Spleen (tissue), 11 donors: ENCODE results near the gene SRGAP1. TPM values are rescaled to one million over a fixed set of nuclear protein-coding genes. Genes with fewer than 3 reads are reported as not detected.

ENCODE experiments used
- DNase-seq: peaks from one replicate; pipeline ENCODE4 v3.0.0-alpha.2; 2020
- H3K27ac ChIP-seq, 8 donors: fragments of 200-600 bp; sonication (generic) in 7 of 8; 1 replicate in 4 of 8; 2 replicates in 4 of 8; pipeline versions ENCODE4 v1.5.0 to v1.8.0; 2016 to 2021; ENCODE audit warnings: inconsistent platforms in 4 of 8, mild to moderate bottlenecking in 4 of 8, moderate library complexity in 1 of 8
- H3K27me3 ChIP-seq, 7 donors: fragments of 200-600 bp; sonication (generic) in 6 of 7; replicated peaks in 1 of 7; 1 replicate in 4 of 7; 2 replicates in 3 of 7; pipeline versions ENCODE4 v1.5.0 to v1.8.0; 2016 to 2021; ENCODE audit warnings: inconsistent platforms in 3 of 7, mild to moderate bottlenecking in 1 of 7
- H3K36me3 ChIP-seq, 6 donors: fragments of 200-600 bp; sonication (generic) in 5 of 6; 1 replicate in 4 of 6; 2 replicates in 2 of 6; pipeline versions ENCODE4 v1.5.0 to v1.8.0; 2016 to 2021; ENCODE audit warnings: inconsistent platforms in 2 of 6
- H3K4me1 ChIP-seq, 6 donors: fragments of 200-600 bp; sonication (generic) in 5 of 6; 1 replicate in 3 of 6; 2 replicates in 3 of 6; pipeline versions ENCODE4 v1.5.0 to v1.8.0; 2016 to 2021; ENCODE audit warnings: inconsistent platforms in 3 of 6
- H3K4me3 ChIP-seq, 8 donors: fragments of 200-600 bp; sonication (generic) in 7 of 8; 1 replicate in 4 of 8; 2 replicates in 4 of 8; pipeline versions ENCODE4 v1.5.0 to v1.8.0; 2016 to 2021; ENCODE audit warnings: inconsistent platforms in 4 of 8, mild to moderate bottlenecking in 4 of 8, moderate library complexity in 2 of 8
- H3K9me3 ChIP-seq, 8 donors: fragments of 200-600 bp; sonication (generic) in 7 of 8; 1 replicate in 4 of 8; 2 replicates in 4 of 8; pipeline versions ENCODE4 v1.5.0 to v1.8.0; 2016 to 2021; ENCODE audit warnings: inconsistent platforms in 4 of 8
- POLR2A ChIP-seq, 3 donors: fragments of 450-650 bp; IDR thresholded peaks; one replicate each; pipeline ENCODE4 v1.5.1; 2017; ENCODE audit warnings: antibody characterized with exemption in 3 of 3, mild to moderate bottlenecking in 1 of 3
- POLR2AphosphoS5 ChIP-seq, 3 donors: sonication (generic); formaldehyde crosslinking; IDR thresholded peaks; one replicate each; pipeline ENCODE4 v1.5.1; 2017; ENCODE audit warnings: antibody characterized with exemption in 3 of 3
- WGBS, 5 donors: extraction: QIAGEN DNeasy Blood & Tissue Kit in 3 of 5; methylation state at CpG; one replicate each; pipeline versions ENCODE4 v1.1.5 to v1.1.7; 2013 to 2018; 5-methylcytosine and 5-hydroxymethylcytosine counted together
- intact Hi-C: fragments of 100-400 bp; cut with DNase I; formaldehyde crosslinking; loops from one replicate; pipeline ENCODE4 v1.15.0; 2023; ENCODE audit warnings: low total_unique reads
- polyA plus RNA-seq, 3 donors: library from polyadenylated mRNA; stranded (reverse); fragments of 200-250 nt; gene quantifications; one replicate each; pipeline ENCODE4 v1.2.1, GENCODE V29; 2013
- total RNA-seq, 7 donors: library from RNA; depleted of rRNA in 3 of 7; stranded (reverse); fragments of >200 nt in 3 of 7; fragmentation: NEBNext Ultra II Directional in 4 of 7; extraction: Animal tissue kit (Norgen Biotek cat#: 25700) in 4 of 7; gene quantifications; one replicate each; pipeline versions ENCODE4 v1.1.0 to v1.2.1, GENCODE V29; 2016 to 2021
- TF ChIP-seq, protein P1 (sequence below), 11 experiments: fragments of 200-600 bp in 7 of 11; fragments of 450-650 bp in 4 of 11; sonication (generic) in 4 of 11; IDR thresholded peaks in 8 of 11; conservative IDR thresholded peaks in 3 of 11; 1 replicate in 7 of 11; 2 replicates in 4 of 11; pipeline versions ENCODE4 v1.4.0 to v1.8.0; 2016 to 2021; ENCODE audit warnings: antibody characterized with exemption in 11 of 11, inconsistent platforms in 4 of 11, mild to moderate bottlenecking in 1 of 11
- donor health status: healthy with polysubstance abuse.
- donor health status: DM: no; HTN: no; CAD: no; lungs with moderate emphysema.
- donor health status: DM: no; HTN: no; CAD: no.
- donor health status: Bipolar disorder and iron deficiency.
- donor health status: healthy.
- donor health status: DM: no; HTN: no; CAD: no.
- donor health status: DM: yes; HTN: yes; CAD: no.

Gene SRGAP1
- total and polyA plus RNA-seq, 10 donors = 0.37 to 20.1 (median 13.4) TPM

DNA sequence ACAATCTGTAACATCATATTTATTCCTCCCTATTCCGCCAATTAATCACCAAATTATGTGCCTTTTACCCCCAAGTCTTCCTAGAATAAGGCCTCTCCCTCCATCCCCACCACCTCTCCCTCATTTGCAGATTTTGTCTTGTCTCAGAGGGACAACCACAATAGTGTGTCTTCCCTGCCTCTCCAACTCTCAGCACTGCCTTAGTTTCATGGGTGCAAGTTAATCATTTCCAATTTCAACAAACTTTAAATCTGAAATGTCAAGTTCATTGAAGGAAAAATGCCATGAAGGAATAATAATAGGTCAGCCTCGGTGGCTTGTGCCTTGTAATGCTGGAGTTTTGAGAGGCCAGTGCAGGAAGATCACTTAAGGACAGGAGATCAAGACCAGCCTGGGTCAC lies 33.2 kb upstream of the SRGAP1 start:
- peaks cover 5 to 35% (median 18%) of the 10 kb centered on the region in 6 donors for H3K36me3 ChIP-seq
- no peak for DNase-seq
- H3K4me1 ChIP-seq = peaks cover 0 to 10% (median 2%) of the 10 kb centered on the region in 6 donors
- H3K9me3 ChIP-seq = no peaks in the 10 kb centered on the region
- no peak overlapping the region for H3K4me3 ChIP-seq
- 90 to 93% (median 92%) methylated on average over 2 of the region's 2 CpGs for WGBS, 5 donors
- intact Hi-C loops = no loop called here
- TF ChIP-seq POLR2AphosphoS5 (IDR thresholded peaks at IDR 0.05) (no peak), POLR2A (IDR thresholded peaks at IDR 0.05) (no peak)
- TF ChIP-seq, protein P1, sequence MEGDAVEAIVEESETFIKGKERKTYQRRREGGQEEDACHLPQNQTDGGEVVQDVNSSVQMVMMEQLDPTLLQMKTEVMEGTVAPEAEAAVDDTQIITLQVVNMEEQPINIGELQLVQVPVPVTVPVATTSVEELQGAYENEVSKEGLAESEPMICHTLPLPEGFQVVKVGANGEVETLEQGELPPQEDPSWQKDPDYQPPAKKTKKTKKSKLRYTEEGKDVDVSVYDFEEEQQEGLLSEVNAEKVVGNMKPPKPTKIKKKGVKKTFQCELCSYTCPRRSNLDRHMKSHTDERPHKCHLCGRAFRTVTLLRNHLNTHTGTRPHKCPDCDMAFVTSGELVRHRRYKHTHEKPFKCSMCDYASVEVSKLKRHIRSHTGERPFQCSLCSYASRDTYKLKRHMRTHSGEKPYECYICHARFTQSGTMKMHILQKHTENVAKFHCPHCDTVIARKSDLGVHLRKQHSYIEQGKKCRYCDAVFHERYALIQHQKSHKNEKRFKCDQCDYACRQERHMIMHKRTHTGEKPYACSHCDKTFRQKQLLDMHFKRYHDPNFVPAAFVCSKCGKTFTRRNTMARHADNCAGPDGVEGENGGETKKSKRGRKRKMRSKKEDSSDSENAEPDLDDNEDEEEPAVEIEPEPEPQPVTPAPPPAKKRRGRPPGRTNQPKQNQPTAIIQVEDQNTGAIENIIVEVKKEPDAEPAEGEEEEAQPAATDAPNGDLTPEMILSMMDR (IDR thresholded peaks at IDR 0.05 in 8 of 11, conservative IDR thresholded peaks at IDR 0.05 in 3 of 11) = no peak
- H3K27me3 ChIP-seq = no peaks in the 10 kb centered on the region
- no peak overlapping the region for H3K27ac ChIP-seq

DNA sequence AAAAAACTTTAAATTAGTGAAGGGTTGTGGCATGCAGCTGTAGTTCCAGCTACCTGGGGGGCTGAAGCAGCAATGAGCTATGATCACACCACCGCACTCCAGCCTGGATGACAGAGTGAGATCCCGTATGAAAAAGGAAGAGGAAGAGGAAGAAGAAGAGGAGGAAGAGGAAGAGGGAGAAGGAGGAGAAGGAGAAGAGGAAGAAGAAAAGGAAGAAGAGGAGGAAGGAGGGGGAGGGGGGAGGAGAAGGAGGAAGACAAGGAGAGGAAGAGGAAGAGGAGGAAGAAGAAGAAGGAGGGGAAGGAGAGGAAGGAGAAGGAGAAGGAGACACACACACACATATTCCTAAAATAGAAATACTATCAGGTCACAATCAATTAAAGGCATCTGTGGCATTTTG lies 32.7 kb upstream of the SRGAP1 start:
- TF ChIP-seq POLR2AphosphoS5 (IDR thresholded peaks at IDR 0.05) (no peak), POLR2A (IDR thresholded peaks at IDR 0.05) (no peak)
- TF ChIP-seq, protein P1 (IDR thresholded peaks at IDR 0.05 in 8 of 11, conservative IDR thresholded peaks at IDR 0.05 in 3 of 11) = no peak
- Histone ChIP-seq H3K36me3 (peaks cover 5 to 31% (median 14%) of the 10 kb centered on the region in 6 donors), H3K27me3 (no peaks in the 10 kb centered on the region), H3K27ac (no peak overlapping the region), H3K4me3 (no peak overlapping the region), H3K4me1 (peaks cover 0 to 10% (median 2%) of the 10 kb centered on the region in 6 donors), H3K9me3 (no peaks in the 10 kb centered on the region)
- no peak for DNase-seq
- WGBS, 5 donors = 55 to 79% (median 59%) methylated on average over 2 of the region's 2 CpGs
- intact Hi-C loops = no loop called here

DNA sequence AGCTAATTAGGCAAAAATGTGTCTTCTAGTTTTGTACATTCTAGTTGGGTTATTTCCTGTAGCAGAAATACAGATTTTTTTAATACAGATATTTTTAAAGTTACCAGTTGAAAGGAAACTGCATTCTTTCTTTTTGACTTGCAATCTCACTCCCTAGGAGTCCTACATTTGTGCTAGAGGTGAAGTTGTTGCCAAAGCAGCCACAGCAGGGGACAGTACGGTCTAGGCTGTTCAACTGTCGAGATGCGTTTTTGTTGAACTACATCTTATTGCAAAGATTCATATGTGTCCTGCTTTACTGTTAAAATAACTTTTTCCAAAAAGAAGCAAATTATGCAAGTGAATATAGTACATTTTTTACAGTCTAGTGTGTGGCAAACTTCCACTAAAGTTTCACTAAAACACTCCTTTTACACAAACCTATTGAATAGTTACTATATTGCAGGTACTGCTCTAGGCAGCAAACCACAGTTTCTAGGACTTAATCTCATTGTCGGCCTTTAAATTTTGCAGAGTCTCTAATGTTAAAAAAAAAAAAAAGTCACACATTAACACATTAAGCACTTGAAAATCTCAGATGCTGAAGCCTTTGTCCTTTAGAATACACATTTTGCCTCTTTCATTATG lies 30.2 kb upstream of the SRGAP1 start:
- H3K36me3 ChIP-seq = peaks cover 0 to 6% (median 2%) of the 10 kb centered on the region in 6 donors
- 65 to 76% (median 67%) methylated on average over 4 of the region's 4 CpGs for WGBS, 5 donors
- intact Hi-C loops = no loop called here
- peaks cover 0 to 12% (median 11%) of the 10 kb centered on the region in 8 donors for H3K9me3 ChIP-seq
- no peaks in the 10 kb centered on the region for H3K27me3 ChIP-seq
- no peak overlapping the region for H3K4me3 ChIP-seq
- no peak overlapping the region for H3K27ac ChIP-seq
- DNase-seq = no peak
- TF ChIP-seq POLR2AphosphoS5 (IDR thresholded peaks at IDR 0.05) (no peak), POLR2A (IDR thresholded peaks at IDR 0.05) (no peak)
- TF ChIP-seq, protein P1 (IDR thresholded peaks at IDR 0.05 in 8 of 11, conservative IDR thresholded peaks at IDR 0.05 in 3 of 11) = no peak
- H3K4me1 ChIP-seq = peaks cover 0 to 10% (median 2%) of the 10 kb centered on the region in 6 donors

DNA sequence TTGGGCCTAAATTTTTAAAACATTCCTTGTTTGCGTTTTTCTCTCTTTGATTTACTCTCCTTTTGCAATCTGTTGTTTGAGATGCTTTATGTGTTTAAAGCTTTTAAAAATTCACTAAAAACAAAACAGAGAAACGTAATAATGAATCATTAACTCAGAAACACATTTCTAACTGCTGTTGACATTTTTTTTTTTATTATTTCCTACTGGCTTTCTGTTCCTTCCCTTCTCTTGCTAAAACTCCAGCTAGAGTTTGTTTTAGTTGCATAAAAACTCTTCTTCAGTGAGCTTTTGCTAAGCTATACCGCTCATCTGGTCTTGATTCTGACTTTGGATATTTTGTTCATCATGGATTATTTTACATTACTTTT lies 29.0 kb upstream of the SRGAP1 start:
- WGBS, 5 donors = 77 to 93% (median 86%) methylated on average over 3 of the region's 3 CpGs
- Histone ChIP-seq H3K9me3 (peaks cover 0 to 19% (median 13%) of the 10 kb centered on the region in 8 donors), H3K27ac (no peak overlapping the region), H3K4me1 (peaks cover 0 to 10% (median 2%) of the 10 kb centered on the region in 6 donors), H3K4me3 (no peak overlapping the region), H3K36me3 (no peaks in the 10 kb centered on the region), H3K27me3 (no peaks in the 10 kb centered on the region)
- no peak for DNase-seq
- intact Hi-C loops = no loop called here
- TF ChIP-seq POLR2A (IDR thresholded peaks at IDR 0.05) (no peak), POLR2AphosphoS5 (IDR thresholded peaks at IDR 0.05) (no peak)
- TF ChIP-seq, protein P1 (IDR thresholded peaks at IDR 0.05 in 8 of 11, conservative IDR thresholded peaks at IDR 0.05 in 3 of 11) = no peak
